Measurements from ENCODE around the gene KIR2DL3. TPM values are rescaled to one million over a fixed set of nuclear protein-coding genes. Genes with fewer than 3 reads are reported as not detected.

Gene KIR2DL3
- total and polyA plus RNA-seq, 2 of the 4 experiments (the other 2 are of a cell fraction) = not detected

DNA sequence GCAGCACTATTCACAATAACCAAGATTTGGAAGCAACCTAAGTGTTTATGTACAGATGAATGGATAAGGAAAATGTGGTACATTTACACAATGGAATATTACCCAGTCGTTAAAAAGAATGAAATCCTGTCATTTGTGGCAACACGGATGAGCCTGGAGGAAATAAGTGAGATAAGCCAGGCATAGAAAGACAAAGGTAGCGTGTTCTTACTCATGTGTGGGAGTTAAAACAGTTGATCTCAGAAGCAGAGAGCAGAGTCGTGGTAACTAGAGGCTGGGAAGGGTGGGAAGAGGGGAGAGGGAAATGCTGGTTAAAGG, 46.1 kb upstream of the KIR2DL3 start:
- H3K56ac ChIP-seq (ENCODE audit: extremely low read depth, insufficient read depth, low read length) = no peak overlapping the region
- no peak for ATAC-seq (ENCODE audit: low read depth)
- DNase-seq = no peak
- no peak overlapping the region for H3K4me3 ChIP-seq (ENCODE audit: insufficient read depth, low read depth, low read length)
- no peak overlapping the region for H2BK15ac ChIP-seq (ENCODE audit: low read depth, low read length)
- intact Hi-C loops (cut with micrococcal nuclease) = no loop called here
- H3K79me1 ChIP-seq (ENCODE audit: low read depth in 1 of 2, low read length in 2 of 2) = no peaks in the 10 kb centered on the region
- POLR2A ChIA-PET (ENCODE audit: unreplicated experiment) = no interaction called here
- no peak overlapping the region for H3K4ac ChIP-seq (ENCODE audit: low read depth, low read length)
- no peak overlapping the region for H2BK20ac ChIP-seq (ENCODE audit: low read depth, low read length)
- no peak overlapping the region for H4K8ac ChIP-seq (ENCODE audit: low read depth in 2 of 2, low read length in 2 of 2)
- H4K91ac ChIP-seq (ENCODE audit: insufficient read depth, low read depth, low read length) = no peak overlapping the region
- no peaks in the 10 kb centered on the region for H3K4me1 ChIP-seq (ENCODE audit: control insufficient read depth, insufficient read depth, low read length)
- H3K9ac ChIP-seq (ENCODE audit: low read depth, low read length) = no peak overlapping the region
- no peak overlapping the region for H3K14ac ChIP-seq (replicated peaks; ENCODE audit: low read depth, low read length)
- no peak overlapping the region for H3K4me2 ChIP-seq (ENCODE audit: low read depth, low read length)
- no peak overlapping the region for H2AK5ac ChIP-seq (ENCODE audit: low read depth, low read length)
- dilution Hi-C loops (cut with HindIII; ENCODE audit: low sequenced_read_pairs, unreplicated experiment) = no loop called here
- peaks cover 19% of the 10 kb centered on the region for H3K9me3 ChIP-seq (ENCODE audit: control insufficient read depth, insufficient read depth, low read length)
- H2AK9ac ChIP-seq (replicated peaks; ENCODE audit: low read depth, low read length, poor library complexity) = no peak overlapping the region
- H3K36me3 ChIP-seq (ENCODE audit: control insufficient read depth, insufficient read depth, low read length) = no peaks in the 10 kb centered on the region
- H3K23ac ChIP-seq (ENCODE audit: low read depth, low read length) = no peak overlapping the region
- no peaks in the 10 kb centered on the region for H4K20me1 ChIP-seq (ENCODE audit: insufficient read depth, low read length)
- H3K27ac ChIP-seq (ENCODE audit: insufficient read depth, low read length) = no peak overlapping the region
- in situ Hi-C loops (cut with MboI; ENCODE audit: low sequenced_read_pairs) = no loop called here
- H4K5ac ChIP-seq (ENCODE audit: low read depth, low read length) = no peak overlapping the region
- H3K18ac ChIP-seq (ENCODE audit: low read depth, low read length) = no peak overlapping the region
- TF ChIP-seq MAFK (IDR thresholded peaks at IDR 0.05; ENCODE audit: low read depth, low read length) (no peak), BHLHE40 (IDR thresholded peaks at IDR 0.05; ENCODE audit: low read depth, low read length) (no peak), NFE2L2 (IDR thresholded peaks at IDR 0.05; ENCODE audit: low read depth, low read length) (no peak), MXI1 (IDR thresholded peaks at IDR 0.05; ENCODE audit: borderline replicate concordance, low read depth, low read length) (no peak), CHD1 (IDR thresholded peaks at IDR 0.05; ENCODE audit: low read depth, low read length) (no peak), MAZ (IDR thresholded peaks at IDR 0.05; ENCODE audit: borderline replicate concordance, low read depth, low read length) (no peak), FOS (IDR thresholded peaks at IDR 0.05; ENCODE audit: low read depth, low read length) (no peak), CTCF (conservative IDR thresholded peaks at IDR 0.05; ENCODE audit: low read depth, low read length) (no peak)
- no peaks in the 10 kb centered on the region for H3K9me1 ChIP-seq (ENCODE audit: insufficient read depth, low read length)
- H2BK120ac ChIP-seq (ENCODE audit: low read depth, low read length) = no peak overlapping the region
- CTCF ChIA-PET = no interaction called here
- H3K27me3 ChIP-seq (ENCODE audit: control insufficient read depth, insufficient read depth, low read length) = no peaks in the 10 kb centered on the region
- H2BK5ac ChIP-seq (ENCODE audit: low read depth, low read length, poor library complexity, severe bottlenecking) = no peak overlapping the region
- no TSS peak for BruUV-seq (replicated peaks)
- H2AFZ ChIP-seq (replicated peaks; ENCODE audit: low read length, poor library complexity) = no peak overlapping the region
- 24% methylated on average over 4 of the region's 4 CpGs; no CpG with 5 or more reads in 1 of the 2 experiments for WGBS, 2 experiments (ENCODE audit: extremely low coverage in 2 of 2, insufficient read length in 1 of 2)
